ENCODE measurements around the gene SLC6A19.

GRCh38 chr5:1270933-1271914 lies 69.8 kb downstream of the SLC6A19 start:
- TF ChIP-seq ZBTB26 (tag by site-specific recombination; optimal IDR thresholded peaks at IDR 0.05) (no peak), PBX3 (CRISPR knock-in tag; IDR thresholded peaks at IDR 0.05) (no peak), ZNF416 (tag by site-specific recombination; IDR thresholded peaks at IDR 0.05) (no peak), ATF2 (tag by site-specific recombination; IDR thresholded peaks at IDR 0.05; ENCODE audit: low read depth) (no peak), PRDM2 (tag by site-specific recombination; IDR thresholded peaks at IDR 0.05; ENCODE audit: borderline replicate concordance) (no peak)
- TF ChIP-seq, protein P1, sequence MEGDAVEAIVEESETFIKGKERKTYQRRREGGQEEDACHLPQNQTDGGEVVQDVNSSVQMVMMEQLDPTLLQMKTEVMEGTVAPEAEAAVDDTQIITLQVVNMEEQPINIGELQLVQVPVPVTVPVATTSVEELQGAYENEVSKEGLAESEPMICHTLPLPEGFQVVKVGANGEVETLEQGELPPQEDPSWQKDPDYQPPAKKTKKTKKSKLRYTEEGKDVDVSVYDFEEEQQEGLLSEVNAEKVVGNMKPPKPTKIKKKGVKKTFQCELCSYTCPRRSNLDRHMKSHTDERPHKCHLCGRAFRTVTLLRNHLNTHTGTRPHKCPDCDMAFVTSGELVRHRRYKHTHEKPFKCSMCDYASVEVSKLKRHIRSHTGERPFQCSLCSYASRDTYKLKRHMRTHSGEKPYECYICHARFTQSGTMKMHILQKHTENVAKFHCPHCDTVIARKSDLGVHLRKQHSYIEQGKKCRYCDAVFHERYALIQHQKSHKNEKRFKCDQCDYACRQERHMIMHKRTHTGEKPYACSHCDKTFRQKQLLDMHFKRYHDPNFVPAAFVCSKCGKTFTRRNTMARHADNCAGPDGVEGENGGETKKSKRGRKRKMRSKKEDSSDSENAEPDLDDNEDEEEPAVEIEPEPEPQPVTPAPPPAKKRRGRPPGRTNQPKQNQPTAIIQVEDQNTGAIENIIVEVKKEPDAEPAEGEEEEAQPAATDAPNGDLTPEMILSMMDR (tag by site-specific recombination; IDR thresholded peaks at IDR 0.05): no peak
